Choroid plexus epithelial cell (primary cell): ENCODE results near the gene DOCK6.

Experiments used
- DNase-seq: peaks from one replicate; pipeline ENCODE4 v3.0.0-alpha.2; 2010; ENCODE audit warnings: low read depth
- H3K4me3 ChIP-seq: 2 replicates; pipeline ENCODE4 v1.5.1; 2011; ENCODE audit warnings: low read depth, mild to moderate bottlenecking, control low read depth, low read length, moderate library complexity
- TF ChIP-seq, protein P1 (sequence below): conservative IDR thresholded peaks from 2 replicates; pipeline ENCODE4 v1.5.1; 2011; ENCODE audit warnings: low read depth, mild to moderate bottlenecking, control low read depth, inconsistent platforms, low read length, moderate library complexity

DOCK6 gene

DNA sequence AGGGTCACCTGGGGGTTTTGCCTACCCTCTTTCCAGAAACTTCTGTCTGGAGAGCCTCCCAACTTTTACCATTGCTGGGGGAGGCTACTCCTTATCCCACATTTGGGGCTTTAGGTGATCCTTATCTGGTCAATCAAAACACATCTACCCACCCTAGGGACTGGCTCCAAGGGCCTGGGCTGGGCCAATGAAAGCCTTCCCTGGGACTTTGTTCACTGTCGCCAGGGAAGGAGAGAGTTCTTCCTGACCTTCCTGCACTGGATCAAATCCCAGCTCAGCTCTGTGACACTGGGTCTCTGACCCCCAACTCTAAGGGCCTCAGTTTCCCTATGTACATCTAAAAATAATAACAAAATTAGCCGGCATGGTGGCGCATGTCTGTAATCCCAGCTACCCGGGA lies 11.1 kb downstream of the DOCK6 start:
- no peak for DNase-seq
- TF ChIP-seq, protein P1, sequence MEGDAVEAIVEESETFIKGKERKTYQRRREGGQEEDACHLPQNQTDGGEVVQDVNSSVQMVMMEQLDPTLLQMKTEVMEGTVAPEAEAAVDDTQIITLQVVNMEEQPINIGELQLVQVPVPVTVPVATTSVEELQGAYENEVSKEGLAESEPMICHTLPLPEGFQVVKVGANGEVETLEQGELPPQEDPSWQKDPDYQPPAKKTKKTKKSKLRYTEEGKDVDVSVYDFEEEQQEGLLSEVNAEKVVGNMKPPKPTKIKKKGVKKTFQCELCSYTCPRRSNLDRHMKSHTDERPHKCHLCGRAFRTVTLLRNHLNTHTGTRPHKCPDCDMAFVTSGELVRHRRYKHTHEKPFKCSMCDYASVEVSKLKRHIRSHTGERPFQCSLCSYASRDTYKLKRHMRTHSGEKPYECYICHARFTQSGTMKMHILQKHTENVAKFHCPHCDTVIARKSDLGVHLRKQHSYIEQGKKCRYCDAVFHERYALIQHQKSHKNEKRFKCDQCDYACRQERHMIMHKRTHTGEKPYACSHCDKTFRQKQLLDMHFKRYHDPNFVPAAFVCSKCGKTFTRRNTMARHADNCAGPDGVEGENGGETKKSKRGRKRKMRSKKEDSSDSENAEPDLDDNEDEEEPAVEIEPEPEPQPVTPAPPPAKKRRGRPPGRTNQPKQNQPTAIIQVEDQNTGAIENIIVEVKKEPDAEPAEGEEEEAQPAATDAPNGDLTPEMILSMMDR = no peak
- H3K4me3 ChIP-seq = no peak overlapping the region

DNA sequence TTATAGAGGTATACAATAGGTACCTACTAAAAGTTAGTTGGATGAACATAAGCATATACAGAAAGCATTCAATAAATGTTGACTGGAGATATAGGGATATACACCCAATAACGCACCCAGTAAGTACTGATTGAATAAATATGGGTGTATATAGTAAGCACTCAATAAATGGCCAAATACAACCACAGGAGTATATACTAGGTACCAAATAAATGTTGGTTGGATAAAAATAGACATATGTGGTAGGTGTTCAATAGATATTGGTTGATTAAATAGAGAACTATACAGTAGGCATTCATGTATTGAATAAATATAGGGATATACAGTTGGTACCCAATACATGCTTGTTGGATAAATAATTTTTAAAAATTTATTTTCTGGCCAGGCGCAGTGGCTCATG lies 13.5 kb downstream of the DOCK6 start:
- no peak overlapping the region for H3K4me3 ChIP-seq
- TF ChIP-seq, protein P1 = no peak
- DNase-seq = no peak

DNA sequence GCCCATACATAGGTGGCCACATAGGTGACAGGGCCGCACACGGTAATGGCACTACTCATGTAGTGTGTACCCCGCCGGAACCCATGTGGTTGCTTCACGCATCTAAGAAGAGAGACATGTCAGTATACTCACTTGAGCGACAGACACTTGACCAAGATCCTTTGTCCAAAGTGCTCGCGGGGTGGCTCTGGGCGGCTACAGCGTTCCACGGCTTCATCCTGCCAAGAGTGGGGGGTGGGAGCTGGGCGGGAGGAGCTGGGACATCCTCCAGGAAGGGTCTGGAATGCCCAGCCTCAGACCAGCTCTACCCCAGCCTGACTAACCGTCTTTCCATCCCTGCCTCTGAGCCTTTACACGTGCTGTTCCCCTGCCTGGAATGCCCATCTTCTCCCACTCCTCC lies 14.4 kb downstream of the DOCK6 start:
- TF ChIP-seq, protein P1 = no peak
- no peak for DNase-seq
- H3K4me3 ChIP-seq = no peak overlapping the region

DNA sequence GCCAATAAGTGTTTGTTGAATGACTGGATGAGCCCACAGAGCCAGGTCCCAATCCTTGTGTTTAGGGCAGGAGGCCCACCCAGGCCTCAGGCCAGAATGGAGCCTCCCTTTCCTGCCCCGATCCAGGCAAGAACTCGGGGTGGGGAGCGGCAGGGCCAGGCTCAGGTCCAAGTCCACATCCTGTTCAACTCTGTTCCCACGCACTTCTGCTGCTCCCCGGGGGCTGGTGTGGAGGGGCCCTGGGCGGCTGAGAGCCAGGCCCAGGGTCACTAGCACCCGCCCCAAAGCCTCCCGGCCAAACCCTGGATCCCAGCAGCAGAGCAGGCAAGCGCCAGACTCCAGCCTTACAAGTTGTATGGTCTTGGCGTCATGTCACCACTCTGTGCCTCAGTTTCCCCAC lies 14.9 kb downstream of the DOCK6 start:
- H3K4me3 ChIP-seq = no peak overlapping the region
- peak; percentile 33 for DNase-seq
- TF ChIP-seq, protein P1 = no peak

DNA sequence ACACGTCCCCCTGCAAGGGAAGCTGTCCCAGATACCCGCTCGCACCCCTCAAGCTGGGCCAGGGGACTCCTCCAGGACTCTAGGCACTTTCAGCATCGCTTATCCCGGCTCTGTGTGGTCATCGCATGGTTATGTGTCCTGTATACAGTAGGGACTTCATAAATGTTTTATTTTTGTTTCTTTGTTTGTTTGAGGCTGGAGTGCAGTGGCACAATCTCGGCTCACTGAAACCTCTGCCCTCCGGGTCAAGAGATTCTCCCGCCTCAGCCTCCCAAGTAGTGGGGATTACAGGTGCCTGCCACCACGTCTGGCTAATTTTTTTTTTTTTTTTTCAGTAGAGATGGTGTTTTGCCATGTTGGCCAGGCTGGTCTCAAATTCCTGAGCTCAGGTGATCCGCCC lies 15.4 kb downstream of the DOCK6 start:
- no peak for DNase-seq
- no peak overlapping the region for H3K4me3 ChIP-seq
- TF ChIP-seq, protein P1 = no peak

DNA sequence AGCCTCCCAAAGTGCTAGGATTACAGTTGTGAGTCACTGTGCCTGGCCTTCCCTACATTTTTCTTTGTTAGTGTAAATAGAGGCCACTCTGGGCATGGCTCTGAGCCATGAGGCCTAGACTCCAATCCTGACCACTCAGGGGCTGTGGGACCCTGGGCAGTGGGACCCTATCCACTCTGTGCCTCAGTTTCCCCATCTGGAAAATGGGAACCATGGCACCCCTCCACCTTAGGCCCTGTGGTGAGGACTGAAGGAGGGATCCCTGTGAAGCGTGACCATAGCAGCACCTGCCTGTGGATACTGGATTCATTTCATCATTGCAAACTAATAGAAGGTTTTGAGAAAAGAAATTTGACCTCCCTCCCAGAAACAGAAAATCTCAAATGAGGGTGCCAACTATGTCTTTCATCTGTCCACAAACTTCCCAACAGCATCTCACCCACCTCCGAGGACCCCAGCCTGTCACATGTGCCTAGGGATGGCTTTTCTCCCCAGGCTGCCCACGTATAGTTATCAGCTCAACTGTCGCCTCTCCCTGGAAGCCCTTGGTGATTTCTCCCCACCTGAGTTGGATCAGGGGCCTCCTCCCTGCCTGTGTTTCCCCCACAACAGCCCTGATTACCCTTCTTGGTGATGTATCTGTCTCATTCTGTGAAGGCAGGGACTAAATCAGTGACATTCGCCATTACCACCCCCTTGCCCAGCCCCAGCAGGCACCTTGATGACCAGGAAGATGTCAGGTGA lies 17.3 kb downstream of the DOCK6 start:
- TF ChIP-seq, protein P1 = no peak
- no peak for DNase-seq
- H3K4me3 ChIP-seq = no peak overlapping the region

DNA sequence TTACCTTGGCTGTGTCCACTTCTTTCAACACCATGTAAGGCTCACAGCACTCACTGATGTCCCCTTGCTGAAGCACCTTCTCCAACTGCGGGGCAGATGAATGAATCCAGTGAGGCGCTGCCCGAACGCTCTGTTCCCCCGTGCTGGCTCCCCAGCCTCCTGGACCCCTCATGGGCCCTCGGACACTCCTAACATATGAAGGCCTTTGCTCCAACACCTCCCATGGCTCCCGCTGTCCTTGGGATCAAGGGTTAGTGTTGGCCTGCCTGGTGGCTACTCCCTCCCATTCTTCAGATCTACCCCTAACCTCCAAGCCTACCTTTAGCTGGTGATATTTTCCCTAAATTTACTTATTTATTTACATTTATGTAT lies 18.5 kb downstream of the DOCK6 start:
- no peak for DNase-seq
- TF ChIP-seq, protein P1 = no peak

More for the DNA sequence above, 18.5 kb downstream of the DOCK6 start:
- no peak overlapping the region for H3K4me3 ChIP-seq
